CMK (cell line): ENCODE data around the gene CHRNA4.
"Not testable (repeated sequence)": the region's sequence is repeated elsewhere in the genome, so short reads cannot be mapped to it uniquely, and the experiment has no call there.

Experiments used
- DNase-seq: peaks from one replicate; pipeline ENCODE4 v3.0.0-alpha.2; 2010; ENCODE audit warnings: low read depth

CHRNA4 gene

DNA sequence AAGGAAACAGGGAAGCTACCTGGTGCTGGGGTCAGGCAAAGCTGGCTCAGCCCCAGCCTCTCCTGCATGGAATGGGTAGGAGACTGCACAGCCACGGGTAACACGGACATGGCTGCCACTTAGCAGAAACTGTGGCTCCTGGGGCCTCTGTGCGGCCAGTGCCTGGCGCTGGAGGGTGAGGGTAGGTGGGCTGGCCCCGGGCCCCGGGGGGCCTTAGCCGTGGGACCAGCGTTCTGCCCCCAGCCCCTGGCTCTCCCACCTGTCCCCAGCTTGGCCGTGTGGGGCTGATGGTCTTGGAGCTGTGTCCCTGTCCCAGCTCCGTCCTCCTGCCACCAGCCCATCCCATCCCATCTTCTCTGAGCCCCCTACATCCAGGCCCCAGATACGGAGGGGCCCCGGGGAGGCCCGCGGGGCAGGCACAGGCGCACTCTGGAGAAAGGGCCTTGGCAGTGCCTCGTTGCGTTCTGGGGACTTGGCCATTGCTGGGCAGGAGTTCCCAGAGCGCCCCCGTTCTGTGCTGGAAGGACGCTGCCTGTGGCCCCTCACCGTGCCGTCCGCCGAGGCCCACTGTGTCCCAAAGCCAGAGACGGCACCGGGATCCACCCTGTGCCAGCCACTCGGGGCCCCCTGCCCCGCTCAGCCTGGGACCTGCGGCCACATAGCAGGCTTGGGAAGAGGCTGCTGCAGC, 12.2 kb downstream of the CHRNA4 start:
- no peak for DNase-seq

GRCh38 chr20:63347950-63348827, 13.0 kb downstream of the CHRNA4 start:
- no peak for DNase-seq

GRCh38 chr20:63347081-63347741, 13.9 kb downstream of the CHRNA4 start:
- DNase-seq, result no peak

DNA sequence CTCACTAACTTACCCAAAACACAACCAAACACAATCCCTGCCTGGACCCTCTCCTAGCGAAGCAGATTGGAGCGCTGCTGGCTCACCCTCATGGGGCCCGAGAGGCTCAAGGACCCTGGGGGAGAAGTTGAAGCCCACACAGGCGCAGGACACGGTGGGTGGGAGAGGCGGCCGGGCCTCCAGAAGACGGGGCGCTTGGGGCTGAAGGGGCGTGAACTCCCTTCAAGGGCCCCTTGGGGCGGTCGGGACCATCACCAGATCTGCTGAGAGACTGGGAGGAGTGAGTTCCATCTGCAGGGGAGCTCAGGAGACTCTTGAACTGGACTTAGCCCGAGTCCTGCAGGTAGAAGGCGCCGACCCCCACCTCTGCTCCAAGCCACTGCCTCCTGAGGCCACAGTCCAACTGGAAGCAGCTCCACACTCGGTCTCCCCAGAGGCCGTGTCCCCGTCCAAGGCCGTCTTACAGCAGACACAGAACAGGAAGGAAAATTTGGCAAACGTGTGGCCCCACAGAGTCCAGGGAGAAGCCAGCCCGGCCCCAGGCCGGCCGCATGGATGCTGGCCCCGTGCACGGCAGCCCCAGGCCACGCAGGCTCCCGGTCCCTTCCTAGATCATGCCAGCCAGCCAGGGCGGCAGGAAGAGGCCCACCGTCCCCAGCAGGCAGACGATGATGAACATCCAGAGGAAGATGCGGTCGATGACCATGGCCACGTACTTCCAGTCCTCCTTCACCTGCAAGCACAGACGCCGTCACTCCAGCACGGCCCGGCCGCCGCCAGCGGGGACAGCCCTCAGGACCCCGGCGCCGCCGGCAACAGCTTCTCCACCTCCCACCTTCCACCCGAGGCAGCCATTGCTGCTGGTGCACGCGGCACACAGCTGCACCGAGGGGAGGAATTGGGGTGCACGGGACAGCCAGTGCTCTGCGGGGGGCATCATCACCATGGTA, 14.7 kb downstream of the CHRNA4 start:
- DNase-seq, result no peak

GRCh38 chr20:63345328-63346100, 15.6 kb downstream of the CHRNA4 start:
- no peak for DNase-seq

DNA sequence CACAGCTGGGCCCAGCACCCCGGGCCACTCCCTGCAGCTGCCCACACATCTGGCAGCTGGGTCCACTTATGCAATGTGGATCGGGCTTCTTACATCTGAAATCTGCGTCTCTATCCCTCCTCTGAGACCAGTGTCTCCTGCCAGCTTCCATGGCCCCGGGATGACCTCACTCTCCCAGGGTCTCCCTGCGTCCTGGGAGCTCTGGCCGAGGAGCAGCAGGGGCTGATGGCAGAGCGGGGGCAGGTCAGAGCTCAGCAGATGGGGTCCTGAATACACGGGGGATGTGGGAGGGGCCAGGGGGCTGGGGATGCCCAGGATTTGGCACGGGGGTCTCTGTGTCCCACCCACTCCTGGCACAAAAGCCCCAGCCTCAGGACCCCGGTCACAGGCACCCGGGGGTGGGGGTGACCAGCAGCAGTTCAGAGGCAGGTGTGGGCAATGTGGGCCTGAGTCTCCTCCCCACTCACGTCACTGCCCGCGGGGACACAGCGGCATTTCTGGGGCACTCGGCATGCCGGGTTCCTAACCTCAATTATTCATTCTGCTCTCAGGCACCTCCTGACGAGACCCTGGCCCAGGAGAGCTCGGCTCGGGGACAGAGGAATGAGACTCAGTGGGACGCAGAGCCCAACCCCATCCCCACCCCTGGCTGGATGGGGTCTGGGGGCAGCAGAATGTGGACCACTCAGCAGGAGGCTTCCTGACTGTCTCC, 16.4 kb downstream of the CHRNA4 start:
- DNase-seq, result no peak

GRCh38 chr20:63343460-63344445, 17.4 kb downstream of the CHRNA4 start:
- DNase-seq, result no peak

DNA sequence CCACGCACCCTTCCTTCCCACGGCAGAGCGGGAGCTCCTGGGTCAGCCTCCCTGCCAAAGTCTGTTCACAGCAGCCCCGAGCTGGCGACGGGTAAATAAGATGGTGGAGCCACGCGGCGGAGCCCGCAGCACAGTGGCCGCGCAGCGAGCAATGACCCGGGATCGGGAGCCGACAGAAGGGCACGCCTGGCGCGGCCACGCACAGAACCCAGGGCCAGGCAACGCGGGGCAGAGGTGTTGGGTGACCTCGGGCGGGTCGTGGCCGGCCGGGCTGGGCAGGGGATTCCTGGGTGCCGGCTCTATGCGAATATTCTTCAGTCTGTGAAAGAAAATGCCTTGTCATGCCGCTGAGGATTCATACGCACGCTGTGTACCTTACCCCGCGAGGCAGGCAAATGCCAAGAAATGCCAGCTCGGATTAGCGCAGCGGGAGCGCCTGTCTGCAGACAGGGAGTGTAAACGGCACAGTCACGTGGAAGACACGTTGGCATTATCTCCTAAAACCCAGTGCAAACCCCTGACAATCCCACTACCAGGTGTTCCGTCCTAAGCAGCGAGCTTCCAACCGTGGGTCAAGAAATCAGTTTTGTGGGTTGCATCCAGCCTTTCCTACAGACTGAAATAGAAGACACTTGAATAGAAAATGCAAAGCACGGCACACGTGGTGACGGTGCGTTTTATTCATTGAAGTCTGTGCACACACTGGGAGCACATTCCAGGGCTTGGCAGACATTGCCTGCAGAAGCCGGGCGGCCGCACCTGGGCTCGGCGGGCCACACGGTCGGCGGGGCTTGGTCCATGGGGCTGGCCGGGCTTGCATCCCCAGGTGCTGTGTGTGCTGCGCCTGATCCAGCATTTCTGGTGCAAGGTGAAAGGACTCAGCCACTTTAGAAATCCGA, 18.3 kb downstream of the CHRNA4 start:
- DNase-seq, result no peak

- DNase-seq, result not testable (repeated sequence)
Measured at GRCh38 chr20:63340158-63340688, 20.9 kb downstream of the CHRNA4 start.

DNA sequence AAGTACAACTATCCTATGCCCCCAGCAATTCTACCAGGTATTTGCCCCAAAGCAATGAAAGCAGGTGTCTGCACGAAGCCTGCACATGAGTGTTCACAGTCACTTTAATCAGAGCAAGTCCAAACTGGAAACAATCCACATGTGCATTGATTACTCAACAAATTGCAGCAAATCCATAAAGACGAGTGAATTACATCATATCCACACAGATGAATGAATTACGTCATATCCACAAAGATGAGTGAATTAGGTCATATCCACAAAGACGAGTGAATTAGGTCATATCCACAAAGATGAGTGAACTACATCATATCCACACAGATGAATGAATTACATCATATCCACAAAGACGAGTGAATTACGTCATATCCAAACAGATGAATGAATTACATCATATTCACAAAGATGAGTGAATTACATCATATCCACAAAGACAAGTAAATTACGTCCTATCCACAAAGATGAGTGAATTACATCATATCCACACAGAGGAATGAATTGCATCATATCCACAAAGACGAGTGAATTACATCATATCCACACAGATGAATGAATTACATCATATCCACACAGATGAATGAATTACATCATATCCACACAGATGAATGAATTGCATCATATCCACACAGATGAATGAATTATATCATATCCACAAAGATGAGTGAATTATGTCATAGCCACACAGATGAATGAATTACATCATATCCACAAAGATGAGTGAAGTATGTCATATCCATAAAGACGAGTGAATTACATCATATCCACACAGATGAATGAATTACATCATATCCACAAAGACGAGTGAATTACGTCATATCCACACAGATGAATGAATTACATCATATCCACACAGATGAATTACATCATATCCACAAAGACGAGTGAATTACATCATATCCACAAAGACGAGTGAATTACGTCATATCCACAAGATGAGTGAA, 21.7 kb downstream of the CHRNA4 start:
- not testable (repeated sequence) for DNase-seq

DNA sequence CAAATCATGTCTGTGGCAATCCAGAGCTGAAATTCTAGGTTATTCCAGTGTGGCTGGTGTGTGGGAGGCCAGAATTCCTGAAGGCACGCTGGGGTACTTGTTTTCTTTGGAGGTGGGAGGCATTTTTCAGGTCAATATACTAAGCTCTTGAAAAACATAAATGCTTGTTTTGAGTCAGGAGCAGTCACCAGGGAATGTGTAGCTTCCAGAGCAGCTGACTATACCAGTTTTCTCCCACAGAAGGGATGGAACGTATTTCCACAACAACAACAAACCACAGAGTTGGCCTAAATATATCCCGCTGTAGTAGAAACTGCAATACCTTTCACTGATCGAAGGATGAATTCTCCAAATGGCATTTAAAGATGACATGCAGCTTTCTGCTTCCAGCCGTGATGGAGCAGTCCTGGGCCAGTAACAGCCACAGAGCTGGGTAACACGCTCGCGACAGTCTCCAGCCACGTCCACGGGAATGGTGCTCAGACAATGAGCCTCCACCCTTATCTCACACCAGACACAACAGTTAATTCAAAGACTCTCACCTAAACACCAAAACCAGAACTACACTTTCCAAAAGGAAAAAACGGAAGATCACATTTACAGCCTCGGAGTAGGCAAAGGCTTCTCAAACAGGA, 23.2 kb downstream of the CHRNA4 start:
- no peak for DNase-seq

- DNase-seq, result no peak
Measured at GRCh38 chr20:63336232-63336752, 24.9 kb downstream of the CHRNA4 start.

DNA sequence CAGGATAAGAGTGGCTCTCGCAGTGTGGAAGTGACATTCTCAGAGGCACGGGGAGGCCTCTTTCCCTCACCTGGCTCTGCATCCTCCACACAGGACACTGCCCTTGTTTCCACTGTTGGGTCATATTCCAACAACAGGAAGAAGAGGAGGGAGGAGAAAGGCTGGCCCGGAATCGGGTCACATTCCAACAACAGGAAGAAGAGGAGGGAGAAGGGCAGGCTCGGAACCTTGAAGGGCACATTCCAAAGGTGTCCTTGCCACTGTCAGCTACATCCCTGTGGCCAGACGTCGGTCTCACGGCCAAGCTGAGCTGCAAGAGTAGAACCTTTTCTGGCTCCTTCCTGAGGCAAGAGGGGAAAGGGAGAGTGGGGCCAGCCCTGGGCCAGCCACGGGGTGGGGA, 25.4 kb downstream of the CHRNA4 start:
- no peak for DNase-seq

DNA sequence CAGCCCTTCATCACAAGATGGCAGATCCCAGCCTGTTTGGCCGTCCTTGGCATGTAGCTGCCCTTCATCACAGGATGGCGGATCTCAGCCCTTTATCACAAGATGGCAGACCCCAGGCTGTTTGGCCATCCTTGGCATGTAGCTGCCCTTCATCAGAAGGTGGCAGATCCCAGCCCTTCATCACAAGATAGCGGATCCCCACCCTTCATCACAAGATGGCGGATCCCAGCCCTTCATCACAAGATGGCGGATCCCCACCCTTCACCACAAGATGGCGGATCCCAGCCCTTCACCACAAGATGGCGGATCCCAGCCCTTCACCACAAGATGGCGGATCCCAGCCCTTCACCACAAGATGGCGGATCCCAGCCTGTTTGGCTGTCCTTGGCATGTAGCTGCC, 26.1 kb downstream of the CHRNA4 start:
- not testable (repeated sequence) for DNase-seq

DNA sequence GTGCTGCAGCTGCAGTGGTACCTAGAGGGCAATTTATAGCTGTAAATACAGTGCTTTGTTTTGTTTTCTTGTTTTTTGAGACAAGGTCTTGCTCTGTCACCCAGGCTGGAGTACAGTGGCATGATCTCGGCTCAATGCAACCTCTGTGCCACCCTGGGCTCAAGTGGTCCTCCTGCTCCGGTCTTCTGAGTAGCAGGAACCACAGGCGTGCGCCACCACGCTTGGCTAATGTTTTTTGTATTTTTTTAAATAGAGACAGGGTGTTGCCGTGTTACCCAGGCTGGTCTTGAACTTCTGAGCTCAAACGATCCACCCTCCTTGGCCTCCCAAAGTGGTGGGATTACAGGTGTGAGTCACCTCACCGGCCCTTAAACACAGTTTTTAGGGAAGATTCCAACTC, 26.8 kb downstream of the CHRNA4 start:
- DNase-seq, result no peak
